ENCODE results near the gene ARL6IP4. TPM values are rescaled to one million over a fixed set of nuclear protein-coding genes. Genes with fewer than 3 reads are reported as not detected.

Gene ARL6IP4
- total RNA-seq = 241 and 246 TPM in 2 replicates

GRCh38 chr12:122980183-122981035, at the start of gene ARL6IP4:
ARL6IP4 (plus strand) TSS chr12:122980681; CDS start chr12:122981140, 459 bp downstream.

GRCh38 chr12:122965851-122966742, 14.4 kb upstream of the ARL6IP4 start, which contains the start of gene ABCB9:
ABCB9 (minus strand) TSS chr12:122966463; CDS start chr12:122960235, 6,228 bp downstream.

DNA sequence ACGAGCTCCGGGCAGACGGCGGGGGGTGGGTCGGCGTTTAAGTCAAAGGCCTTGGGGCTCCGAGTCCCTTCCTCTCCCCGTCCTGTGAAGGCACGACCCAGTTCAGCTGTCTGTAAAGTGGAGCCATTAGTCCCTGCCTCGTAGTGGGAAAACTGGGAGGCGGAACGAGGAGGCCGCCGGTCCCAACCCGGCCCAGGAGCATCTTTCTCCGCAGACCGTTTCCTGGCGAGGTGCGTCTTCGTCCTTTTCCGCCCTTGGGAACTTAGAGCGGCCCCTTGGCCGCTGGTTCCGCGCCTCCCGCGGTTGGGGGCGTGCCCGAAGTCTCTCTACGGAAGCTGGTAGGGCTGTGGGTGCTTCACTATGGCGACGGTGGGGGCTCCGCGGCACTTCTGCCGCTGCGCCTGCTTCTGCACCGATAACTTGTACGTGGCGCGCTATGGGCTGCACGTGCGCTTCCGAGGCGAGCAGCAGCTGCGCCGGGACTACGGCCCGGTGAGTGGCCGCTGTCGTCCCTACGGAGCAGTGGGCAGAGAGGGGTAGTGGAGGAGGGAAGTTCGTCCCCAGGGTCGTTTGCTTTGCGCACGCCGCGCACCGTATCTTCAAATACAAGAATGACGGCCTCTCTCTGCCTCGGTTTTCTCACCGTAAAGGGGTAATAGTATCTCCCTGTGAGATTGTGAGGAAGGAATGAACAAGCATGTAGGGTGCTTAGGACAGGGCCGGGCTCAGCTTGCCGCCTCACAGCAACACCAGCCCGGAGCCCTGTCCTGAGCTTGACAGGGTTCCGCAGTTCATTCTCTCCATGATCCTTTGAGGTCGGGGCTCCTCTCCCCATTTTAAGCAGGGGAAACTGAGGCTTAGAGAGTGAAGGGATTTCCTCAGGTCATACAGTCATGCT, 5.3 kb upstream of the ARL6IP4 start, which contains the start of gene OGFOD2:
OGFOD2 (plus strand) TSS at position 353 of the 898 bp plus-strand sequence; CDS start at position 361, 8 bp downstream.

Other genes starting within 250 kb of the ARL6IP4 start
- gene HCAR1, start 249.8 kb upstream of the ARL6IP4 start, total RNA-seq = 0.37 and 0.53 TPM in 2 replicates
- gene DENR, start 227.9 kb upstream of the ARL6IP4 start, total RNA-seq = 31.7 and 35.9 TPM in 2 replicates
- gene CCDC62, start 206.1 kb upstream of the ARL6IP4 start, total RNA-seq = 0.68 and 0.92 TPM in 2 replicates
- gene HIP1R, start 145.2 kb upstream of the ARL6IP4 start, total RNA-seq = 12.0 and 17.8 TPM in 2 replicates
- 10.0 and 17.1 TPM in 2 replicates for gene VPS37B, start 84.6 kb upstream of the ARL6IP4 start, total RNA-seq
- 9.2 and 10.3 TPM in 2 replicates for gene ABCB9, start 14.2 kb upstream of the ARL6IP4 start, total RNA-seq
- 8.1 TPM in 2 replicates for gene OGFOD2, start 5.4 kb upstream of the ARL6IP4 start, total RNA-seq
- 4.5 and 6.4 TPM in 2 replicates for gene PITPNM2, start 170.4 kb downstream of the ARL6IP4 start, total RNA-seq